IPS DF 19.7 (cell line): ENCODE measurements around the gene ELP6.
"Not testable (repeated sequence)": the region's sequence is repeated elsewhere in the genome, so short reads cannot be mapped to it uniquely, and the experiment has no call there.

Experiments used
- DNase-seq: peaks from one replicate; pipeline ENCODE4 v3.0.0-alpha.2; 2013; ENCODE audit warnings: low read depth, low spot score

Gene ELP6

DNA sequence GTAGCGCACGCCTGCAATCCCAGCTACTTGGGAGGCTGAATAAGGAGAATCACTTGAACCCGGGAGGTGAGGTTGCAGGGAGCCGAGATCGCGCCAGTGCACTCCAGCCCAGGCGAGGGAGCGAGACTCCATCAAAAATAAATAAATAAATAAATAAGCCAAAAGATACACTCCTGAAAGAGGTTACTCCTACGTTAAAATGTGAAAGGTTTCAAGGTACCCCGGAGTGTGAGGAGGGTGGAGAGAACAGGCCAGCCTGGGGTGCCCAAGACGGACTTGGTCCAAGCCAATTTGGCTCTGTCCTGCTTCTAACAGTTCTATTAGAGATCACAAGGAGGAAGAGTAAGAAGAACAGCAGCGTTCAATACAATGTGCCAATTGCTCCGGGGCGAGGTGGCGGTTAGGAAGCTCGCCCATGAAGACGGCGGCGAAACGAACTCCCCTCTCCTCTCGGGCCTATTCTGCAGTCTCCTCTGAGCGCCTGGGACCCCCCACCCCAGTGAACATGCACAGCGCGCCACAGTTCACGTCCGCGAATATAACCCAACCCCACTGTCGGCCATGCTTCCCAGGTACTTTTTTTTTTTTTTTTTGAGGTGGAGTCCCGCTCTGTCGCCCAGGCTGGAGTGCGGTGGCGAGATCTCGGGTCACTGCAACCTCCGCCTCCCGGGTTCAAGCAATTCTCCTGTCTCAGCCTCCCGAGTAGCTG lies 942 bp downstream of the ELP6 start:
- no peak for DNase-seq

DNA sequence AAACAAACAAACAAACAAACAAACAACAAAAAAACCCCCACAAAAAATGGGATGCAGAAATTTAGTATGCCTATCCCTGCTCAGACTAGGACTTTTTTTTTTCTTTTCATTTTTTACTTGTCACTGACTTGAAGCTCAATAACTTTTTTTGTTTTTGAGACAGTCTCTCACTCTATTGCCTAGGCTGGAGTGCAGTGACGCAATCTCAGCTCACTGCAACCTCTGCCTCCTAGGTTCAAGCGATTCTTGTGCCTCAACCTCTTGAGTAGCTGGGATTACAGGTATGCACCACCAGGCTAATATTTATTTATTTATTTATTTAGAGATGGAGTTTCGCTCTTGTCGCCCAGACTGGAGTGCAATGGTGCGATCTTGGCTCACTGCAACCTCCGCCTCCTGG lies 8.2 kb downstream of the ELP6 start:
- DNase-seq: not testable (repeated sequence)

GRCh38 chr3:47504113-47504512 lies 9.4 kb downstream of the ELP6 start:
- no peak for DNase-seq

GRCh38 chr3:47503033-47503432 lies 10.5 kb downstream of the ELP6 start:
- DNase-seq: no peak

- DNase-seq: no peak
Measured at GRCh38 chr3:47496892-47497291, 16.6 kb downstream of the ELP6 start.

GRCh38 chr3:47495886-47496285 lies 17.6 kb downstream of the ELP6 start:
- no peak for DNase-seq

GRCh38 chr3:47495111-47495510 lies 18.4 kb downstream of the ELP6 start:
- DNase-seq: no peak

- no peak for DNase-seq
Measured at GRCh38 chr3:47491777-47492176, 21.7 kb downstream of the ELP6 start.

DNA sequence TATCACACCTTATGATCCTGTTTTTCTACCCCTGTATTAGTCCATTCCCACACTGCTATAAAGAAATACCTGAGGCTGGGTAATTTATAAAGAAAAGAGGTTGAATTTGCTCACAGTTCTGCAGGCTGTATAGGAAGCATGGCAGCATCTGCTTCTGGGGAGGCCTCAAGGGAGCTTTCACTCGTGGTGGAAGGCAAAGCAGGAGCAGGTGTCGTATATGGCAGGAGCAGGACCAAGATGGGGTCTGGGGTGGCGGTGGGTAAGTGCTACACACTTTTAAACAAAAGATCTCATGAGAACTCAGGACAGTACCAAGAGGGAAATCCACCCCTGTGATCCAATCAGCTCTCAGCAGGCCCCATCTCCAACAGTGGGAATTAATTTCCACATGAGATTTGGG lies 22.3 kb downstream of the ELP6 start:
- DNase-seq: no peak

DNA sequence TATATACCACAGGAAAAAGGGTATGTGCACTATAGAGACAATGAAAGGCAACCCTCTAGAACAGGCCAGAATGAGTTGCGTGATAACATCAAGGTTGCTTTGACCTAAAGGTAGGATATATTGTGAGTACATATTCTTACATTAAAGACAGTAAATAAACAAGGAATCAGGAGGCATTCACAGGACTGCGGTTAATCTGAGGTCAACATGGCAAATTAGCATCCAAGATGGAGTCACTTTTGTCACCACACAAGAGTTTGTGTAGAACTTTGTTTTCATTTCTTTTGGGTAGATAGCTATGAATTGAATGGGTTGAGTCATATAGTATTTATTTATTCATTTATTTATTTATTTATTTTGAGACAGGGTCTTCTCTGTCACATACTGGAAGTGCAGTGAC lies 26.2 kb downstream of the ELP6 start:
- no peak for DNase-seq

DNA sequence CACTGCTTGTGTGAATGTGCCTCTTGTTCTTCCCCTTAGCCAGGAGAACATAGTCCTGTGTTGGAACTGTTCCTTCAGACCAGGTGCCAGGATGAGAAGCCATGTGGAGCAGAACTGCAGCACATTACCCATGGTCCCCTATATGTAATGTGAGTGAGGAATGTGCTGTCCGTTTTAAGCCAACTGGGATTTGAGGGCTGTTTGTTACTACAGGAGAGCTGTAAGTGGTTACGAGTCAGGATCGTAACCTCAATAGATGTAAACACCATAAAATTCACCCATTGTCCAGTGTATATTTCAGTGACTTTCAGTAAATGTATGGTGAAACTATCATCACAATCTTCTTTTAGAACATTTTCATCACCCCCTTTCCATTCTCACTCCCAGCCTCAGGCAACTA lies 27.7 kb downstream of the ELP6 start:
- DNase-seq: no peak

DNA sequence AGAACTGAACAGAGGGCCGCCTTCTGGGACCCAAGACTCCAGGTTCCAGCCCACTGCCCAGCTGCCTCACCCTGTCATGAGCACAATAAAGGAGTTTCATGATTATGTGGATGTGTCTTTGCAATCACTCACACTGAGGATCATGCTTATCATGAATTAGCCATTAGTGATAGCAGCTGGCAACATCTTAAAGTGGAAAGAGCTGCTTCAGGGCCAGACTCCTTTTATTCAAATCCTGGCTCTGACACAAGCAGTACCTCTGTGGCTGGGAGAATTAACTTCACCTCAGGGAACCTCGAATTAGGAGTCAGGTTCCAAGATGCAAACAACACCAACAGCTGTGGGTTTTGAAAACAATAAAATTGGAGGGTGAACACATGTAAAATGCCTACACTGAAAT lies 31.1 kb downstream of the ELP6 start:
- no peak for DNase-seq

DNA sequence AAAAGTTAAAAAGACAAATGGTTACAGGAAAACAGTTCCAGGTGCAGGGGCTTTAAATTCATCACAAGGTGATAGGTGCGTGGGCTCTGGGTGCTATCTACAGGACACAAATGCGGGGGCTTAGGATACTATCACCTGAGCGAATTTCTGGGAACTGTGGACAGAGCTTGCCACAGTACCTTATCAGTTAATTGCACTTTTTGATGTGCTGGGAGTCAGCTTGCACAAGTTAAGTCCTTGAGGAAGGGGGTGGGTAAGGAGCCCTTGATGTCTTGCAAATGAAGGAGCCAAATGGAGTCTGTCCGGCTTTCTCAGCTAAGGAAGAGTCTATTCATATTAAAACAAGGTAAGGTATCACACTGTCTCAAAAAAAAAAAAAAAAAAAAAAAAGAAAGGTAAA lies 31.7 kb downstream of the ELP6 start:
- DNase-seq: peak; percentile 74

GRCh38 chr3:47480267-47480666 lies 33.2 kb downstream of the ELP6 start:
- not testable (repeated sequence) for DNase-seq

DNA sequence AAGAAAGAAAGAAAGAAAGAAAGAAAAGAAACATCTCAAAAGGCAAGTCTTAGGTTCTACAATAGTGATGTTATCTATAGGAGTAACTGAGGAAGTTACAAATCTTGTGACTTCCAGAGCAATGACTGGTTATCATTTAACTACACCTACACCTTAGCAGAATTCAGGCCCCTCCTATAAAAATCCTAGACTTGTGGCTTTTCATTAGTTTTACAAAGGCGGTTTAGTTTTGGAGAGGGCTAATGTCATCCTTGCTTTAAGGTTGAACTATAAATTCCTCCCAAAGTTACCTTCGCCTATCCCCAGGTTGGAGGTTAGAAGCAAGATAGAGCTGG lies 33.7 kb downstream of the ELP6 start:
- DNase-seq: no peak

- DNase-seq: no peak
Measured at GRCh38 chr3:47478022-47478421, 35.5 kb downstream of the ELP6 start.

DNA sequence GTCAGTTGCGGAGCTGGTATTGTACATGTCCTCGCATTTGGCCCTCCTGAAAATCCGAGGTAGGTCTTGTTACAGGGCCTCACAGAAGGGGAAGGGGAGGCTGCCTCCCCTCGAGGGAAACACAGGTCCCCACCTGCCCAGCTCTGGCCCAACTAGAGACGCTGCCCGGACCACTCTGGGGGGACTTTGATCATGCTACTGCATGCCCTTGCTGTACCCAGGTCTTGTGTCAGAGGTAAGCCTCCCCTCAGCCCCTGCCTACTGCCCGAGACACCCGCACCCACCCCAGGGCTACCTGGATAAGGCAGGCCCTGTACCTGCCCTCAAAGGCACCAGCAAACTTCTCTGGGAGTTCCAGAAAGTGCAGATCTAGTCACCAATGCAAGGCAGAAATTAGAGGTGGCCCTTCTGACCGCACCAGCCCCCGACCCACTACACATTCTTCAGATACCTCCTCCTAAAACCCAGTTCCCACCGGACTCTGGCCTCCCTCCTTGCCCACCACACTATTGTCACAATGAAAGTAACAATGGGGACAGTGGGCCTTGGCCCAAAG lies 36.8 kb downstream of the ELP6 start:
- no peak for DNase-seq

DNA sequence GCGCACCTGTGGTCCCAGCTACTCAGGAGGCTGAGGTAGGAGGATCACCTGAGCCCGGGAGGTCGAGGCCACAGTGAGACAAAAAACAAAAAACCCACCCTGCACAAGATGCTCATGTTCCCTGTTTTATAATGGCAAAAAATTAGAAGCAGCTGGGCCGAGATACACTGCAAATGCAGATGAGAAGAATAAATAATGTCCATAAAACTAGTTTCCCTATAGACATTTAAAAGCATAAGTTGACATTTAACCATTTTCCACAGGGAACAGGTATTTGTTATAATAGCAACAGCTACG lies 37.2 kb downstream of the ELP6 start:
- DNase-seq: no peak

GRCh38 chr3:47475570-47476329 lies 37.8 kb downstream of the ELP6 start, which contains the start of gene SCAP:
Gene SCAP, minus strand, starts transcription at chr3:47475941. Its CDS starts 32,948 bp downstream, at chr3:47442993.
- DNase-seq: peak; percentile 64

DNA sequence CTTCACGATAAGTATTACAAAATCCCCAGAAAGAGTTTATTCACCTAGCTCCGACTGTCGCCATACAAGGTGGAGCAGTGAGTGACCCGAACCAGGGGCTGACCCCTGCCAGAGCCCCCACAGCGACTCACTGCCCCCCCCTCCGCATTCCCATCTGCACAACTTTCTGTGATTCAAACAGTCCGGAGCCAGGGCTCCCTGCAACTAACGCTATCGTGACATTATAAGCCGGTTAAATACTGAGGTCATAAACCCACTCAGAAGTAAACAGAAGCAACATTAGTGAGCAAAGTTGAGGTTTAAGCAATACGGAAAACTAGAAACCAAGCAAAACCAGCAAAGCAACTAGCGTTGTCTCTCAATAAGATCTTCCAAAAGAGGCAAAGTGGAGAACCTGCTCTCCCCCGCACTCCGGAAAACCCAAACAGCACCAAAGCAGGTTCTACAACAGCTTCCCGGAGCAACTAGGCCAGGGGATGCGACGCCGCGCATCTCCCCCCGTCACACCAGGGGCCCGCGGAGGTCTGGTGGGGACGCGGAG lies 38.4 kb downstream of the ELP6 start:
- DNase-seq: no peak

DNA sequence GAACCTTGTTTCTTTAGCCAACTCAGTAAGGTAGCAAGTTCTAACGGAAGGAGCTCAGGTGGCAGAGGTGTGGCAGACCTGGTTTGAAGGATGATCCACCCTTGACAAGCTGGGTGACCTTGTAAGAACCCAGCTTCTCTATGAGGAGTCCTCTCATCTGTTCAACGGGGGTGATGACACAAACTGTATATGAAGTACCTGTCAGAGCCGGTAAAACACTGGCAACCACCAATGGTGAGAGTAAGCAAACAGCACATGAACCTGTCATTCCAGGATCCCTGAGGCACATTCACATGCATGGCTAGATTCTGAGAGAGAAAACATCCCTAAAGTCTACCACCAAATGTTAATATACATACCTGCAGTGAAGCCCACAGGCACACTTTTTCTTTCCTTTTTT lies 40.1 kb downstream of the ELP6 start:
- no peak for DNase-seq

DNA sequence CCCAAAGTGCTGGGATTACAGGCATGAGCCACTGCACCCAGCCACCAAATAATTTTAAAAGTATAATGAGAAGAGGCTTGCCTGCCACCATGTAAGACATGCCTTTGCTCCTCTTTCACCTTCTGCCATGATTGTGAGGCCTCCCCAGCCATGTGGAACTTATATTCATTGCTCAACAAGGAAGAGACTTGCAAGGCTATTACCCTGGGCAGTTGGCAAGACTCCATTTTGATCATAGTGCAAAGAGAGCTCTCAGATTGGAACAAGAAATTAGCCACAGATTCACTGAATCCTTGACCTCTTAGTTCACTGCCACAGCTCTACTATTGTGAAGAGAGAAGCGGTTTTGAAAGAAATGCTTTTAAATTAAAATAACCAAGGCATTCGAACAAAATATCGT lies 43.9 kb downstream of the ELP6 start:
- no peak for DNase-seq

- DNase-seq: not testable (repeated sequence)
Measured at GRCh38 chr3:47468315-47468714, 45.2 kb downstream of the ELP6 start.
